Pancreas (tissue), 10 donors: ENCODE data around the gene PIK3CD. TPM values are rescaled to one million over a fixed set of nuclear protein-coding genes. Genes with fewer than 3 reads are reported as not detected.

Experiments
- ATAC-seq, 4 donors: fragments of 200-7000 bp; cut with Tn5 transposase; one replicate each; pipeline versions ENCODE4 v1.8.0 to v1.9.1; 2020; ENCODE audit warnings: mild to moderate bottlenecking in 4 of 4, moderate library complexity in 4 of 4
- DNase-seq, 6 donors: peaks; one replicate each; pipeline ENCODE4 v3.0.0-alpha.2; 2020
- FAIRE-seq: peaks from 2 replicates; lab custom pipeline; 2012; peaks lifted over from hg19 to GRCh38; lab: Jason Lieb, UNC
- H3K27ac ChIP-seq, 4 donors: fragments of 200-600 bp; sonication (generic); 1 replicate in 3 of 4; 2 replicates in 1 of 4; pipeline versions ENCODE4 v1.5.0 to v1.8.0; 2020
- H3K27me3 ChIP-seq, 4 donors: fragments of 200-600 bp; one replicate each; pipeline ENCODE4 v1.8.0; 2021
- H3K36me3 ChIP-seq, 3 donors: fragments of 200-600 bp; sonication (generic) in 1 of 3; one replicate each; pipeline versions ENCODE4 v1.5.0 to v1.8.0; 2020 to 2021
- H3K4me1 ChIP-seq, 3 donors: fragments of 200-600 bp; one replicate each; pipeline ENCODE4 v1.8.0; 2021
- H3K4me3 ChIP-seq, 4 donors: fragments of 200-600 bp; sonication (generic) in 2 of 4; one replicate each; pipeline versions ENCODE4 v1.5.0 to v1.8.0; 2020 to 2021
- H3K9me3 ChIP-seq, 4 donors: fragments of 200-600 bp; one replicate each; pipeline ENCODE4 v1.8.0; 2021
- CTCF ChIP-seq, 4 donors: fragments of 200-600 bp; sonication (generic) in 3 of 4; IDR thresholded peaks; one replicate each; pipeline versions ENCODE4 v1.5.0 to v1.8.0; 2021; ENCODE audit warnings: antibody characterized with exemption in 4 of 4
- WGBS, 2 donors: extraction: QIAGEN DNeasy Blood & Tissue Kit; methylation state at CpG; one replicate each; pipeline ENCODE4 v1.1.7; 2013; 5-methylcytosine and 5-hydroxymethylcytosine counted together
- intact Hi-C, 3 donors: fragments of 100-400 bp; cut with DNase I; formaldehyde crosslinking; loops; one replicate each; pipeline versions ENCODE4 v1.11.1 to v1.14.2; 2022
- polyA plus RNA-seq, 2 donors: library from polyadenylated mRNA; stranded (reverse); fragments of 200-250 nt; gene quantifications; one replicate each; pipeline ENCODE4 v1.2.3, GENCODE V29; 2013
- total RNA-seq, 6 donors: library from RNA; stranded (reverse); fragmentation: NEBNext Ultra II Directional in 4 of 6; extraction: Animal tissue kit (Norgen Biotek cat#: 25700) in 4 of 6; gene quantifications; one replicate each; pipeline versions ENCODE4 v1.2.1 to v1.2.4, GENCODE V29; 2021 to 2023
- donor health status: healthy with polysubstance abuse.
- donor health status: DM: no; HTN: no; CAD: no; lungs with moderate emphysema.
- donor health status: DM: no; HTN: no; CAD: no.
- donor health status: control.
- donor health status: control.
- donor health status: Bipolar disorder and iron deficiency.
- donor health status: DM: yes; HTN: yes; CAD: no.
- donor health status: DM: no; HTN: no; CAD: no.
- donor health status: DM: no; HTN: no; CAD: no.
- donor health status: DM: yes; HTN: yes; CAD: no.

PIK3CD gene
- total RNA-seq (10 to 100 TPM in 1 of 6 donors, 1 to 10 TPM in 5; 1.9 to 10.6 (median 2.2) TPM), polyA plus RNA-seq (1 to 10 TPM; 2.4 to 3.8 TPM)

- no peak for TF ChIP-seq CTCF (IDR thresholded peaks at IDR 0.05)
- WGBS, 2 donors, result 1 to 2% methylated on average over 39 to 94 of the region's 94 CpGs
- intact Hi-C loops, result no loop called here
- ATAC-seq (peak; percentile 21 to 66 (median 58)), DNase-seq (peak in 1 of 6 donors; percentile 59), FAIRE-seq (no peak)
- peaks cover 0 to 10% (median 0%) of the 10 kb centered on the region in 4 donors for H3K27me3 ChIP-seq
- peak within 1 kb of the TSS; percentile 10 to 50 (median 23) for H3K4me3 ChIP-seq
- H3K36me3 ChIP-seq, result no peaks in the 10 kb centered on the region
- H3K27ac ChIP-seq, result peak within 1 kb of the TSS in 1 of 4 donors; percentile 17
- peaks cover 0 to 7% (median 0%) of the 10 kb centered on the region in 3 donors for H3K4me1 ChIP-seq
- H3K9me3 ChIP-seq, result no peaks in the 10 kb centered on the region
Measured at GRCh38 chr1:9651565-9652378, at the start of gene PIK3CD. PIK3CD (plus strand) TSS chr1:9651731; CDS start chr1:9710456, 58,725 bp downstream.

- intact Hi-C loops, result no loop called here
- WGBS, 2 donors, result 96 to 97% methylated on average over 26 of the region's 26 CpGs
Measured at GRCh38 chr1:9601942-9602793, 49.4 kb upstream of the PIK3CD start.

GRCh38 chr1:9602794-9603167, 48.8 kb upstream of the PIK3CD start:
- intact Hi-C loops, result no loop called here
- H3K4me3 ChIP-seq, result no peak overlapping the region
- ATAC-seq (no peak), DNase-seq (peak in 1 of 6 donors; percentile 52), FAIRE-seq (no peak)
- no peak overlapping the region for H3K27ac ChIP-seq
- peaks cover 0 to 20% (median 9%) of the 10 kb centered on the region in 3 donors for H3K36me3 ChIP-seq
- no peak for TF ChIP-seq CTCF (IDR thresholded peaks at IDR 0.05)
- no peaks in the 10 kb centered on the region for H3K27me3 ChIP-seq
- WGBS, 2 donors, result 94 to 98% methylated on average over 9 of the region's 9 CpGs
- H3K9me3 ChIP-seq, result no peaks in the 10 kb centered on the region
- no peaks in the 10 kb centered on the region for H3K4me1 ChIP-seq

More at GRCh38 chr1:9601942-9602793, 49.4 kb upstream of the PIK3CD start:
- H3K27me3 ChIP-seq, result no peaks in the 10 kb centered on the region
- TF ChIP-seq CTCF (IDR thresholded peaks at IDR 0.05), result no peak
- no peaks in the 10 kb centered on the region for H3K9me3 ChIP-seq
- ATAC-seq (no peak), FAIRE-seq (no peak), DNase-seq (peak in 1 of 6 donors; percentile 60)
- H3K4me3 ChIP-seq, result no peak overlapping the region
- no peak overlapping the region for H3K27ac ChIP-seq
- no peaks in the 10 kb centered on the region for H3K4me1 ChIP-seq
- peaks cover 0 to 20% (median 9%) of the 10 kb centered on the region in 3 donors for H3K36me3 ChIP-seq

GRCh38 chr1:9603307-9603706, 48.2 kb upstream of the PIK3CD start:
- FAIRE-seq (no peak), DNase-seq (peak in 1 of 6 donors; percentile 55), ATAC-seq (no peak)
- intact Hi-C loops, result no loop called here
- 91% methylated on average over 14 of the region's 14 CpGs for WGBS, 2 donors
- Histone ChIP-seq H3K36me3 (peaks cover 0 to 20% (median 9%) of the 10 kb centered on the region in 3 donors), H3K9me3 (no peaks in the 10 kb centered on the region), H3K27ac (no peak overlapping the region), H3K4me3 (no peak overlapping the region), H3K27me3 (no peaks in the 10 kb centered on the region), H3K4me1 (no peaks in the 10 kb centered on the region)
- TF ChIP-seq CTCF (IDR thresholded peaks at IDR 0.05), result no peak
